ENCODE results near the gene GC.
A peak's percentile ranks its signal among the peaks of the same experiment; 100 is the strongest.
"Not testable (repeated sequence)": the region's sequence is repeated elsewhere in the genome, so short reads cannot be mapped to it uniquely, and the experiment has no call there.

Gene GC

DNA sequence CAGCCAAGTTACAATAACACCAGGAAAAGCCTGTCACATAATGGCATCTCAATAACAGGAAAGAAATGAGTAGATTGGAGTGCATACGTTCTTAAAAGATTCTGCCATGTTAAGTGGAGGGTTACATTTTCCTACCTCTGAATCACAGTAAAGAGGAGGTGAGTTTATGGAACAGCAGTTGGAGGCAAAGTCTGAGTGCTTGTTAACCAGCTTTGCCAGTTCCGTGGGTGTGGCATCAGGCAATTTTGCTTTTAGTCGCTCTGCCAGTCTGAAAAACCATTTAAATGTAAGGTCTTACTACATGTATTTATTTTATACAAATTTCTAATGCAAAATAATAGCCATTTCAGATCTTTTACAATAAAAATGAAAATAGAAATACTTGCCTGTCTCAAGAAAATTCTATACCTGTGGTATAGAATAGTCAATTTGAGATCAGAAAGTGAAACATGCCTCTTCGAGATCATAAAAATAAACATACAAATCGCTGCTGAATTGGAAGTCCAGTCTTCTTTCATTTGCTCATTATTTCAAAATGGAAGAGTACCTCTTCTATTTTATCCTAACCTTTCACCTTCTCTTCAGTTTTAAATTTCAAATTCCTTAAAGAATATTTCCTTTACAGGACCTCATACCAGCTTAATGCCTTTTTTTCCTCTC lies 31.4 kb downstream of the GC start:
- Histone ChIP-seq H3K27ac (peak overlapping the region; percentile 87), H3K9me3 (ENCODE audit: low read depth, low read length) (no peaks in the 10 kb centered on the region), H3K9ac (ENCODE audit: insufficient read length) (peak overlapping the region; percentile 49), H3K4me3 (peak overlapping the region; percentile 69), H3K36me3 (ENCODE audit: insufficient read depth, low read length) (no peaks in the 10 kb centered on the region)
- TF ChIP-seq POLR2AphosphoS5 (IDR thresholded peaks at IDR 0.05; ENCODE audit: borderline replicate concordance, low read depth, low read length) (no peak), EZH2 (IDR thresholded peaks at IDR 0.05) (no peak), FOXP2 (optimal IDR thresholded peaks at IDR 0.05; ENCODE audit: control extremely low read depth, extremely low read length, insufficient read depth) (no peak)
- DNase-seq (ENCODE audit: low read depth, low spot score) = no peak

DNA sequence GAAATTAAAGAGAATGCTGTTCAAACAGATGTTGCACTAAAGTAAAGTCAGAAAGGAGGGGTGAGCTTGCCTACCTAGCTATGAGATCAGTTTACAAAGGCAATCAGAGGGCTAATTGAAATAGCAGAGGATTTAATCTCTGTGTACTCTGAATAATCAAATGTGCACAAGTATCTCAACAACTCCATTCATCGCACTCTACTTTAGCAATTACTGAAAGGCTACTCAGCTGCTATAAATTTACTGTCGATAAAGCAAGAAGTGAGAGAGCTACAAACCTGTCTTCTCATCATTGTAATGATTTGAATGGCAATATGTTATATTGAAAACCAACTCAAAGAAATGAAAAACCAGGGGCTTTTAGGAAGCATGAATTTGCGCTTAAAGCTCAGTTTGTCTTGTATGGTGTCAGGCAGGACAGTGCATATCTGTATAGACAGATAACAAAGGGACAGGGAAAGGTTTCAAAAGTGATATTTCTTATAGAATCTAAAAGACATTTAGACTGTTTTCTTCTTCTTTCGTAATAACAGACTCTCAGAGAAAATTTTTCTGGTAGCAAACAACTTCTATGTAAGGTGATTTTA lies 34.8 kb downstream of the GC start:
- Histone ChIP-seq H3K9me3 (ENCODE audit: low read depth, low read length) (no peaks in the 10 kb centered on the region), H3K9ac (ENCODE audit: insufficient read length) (peak overlapping the region; percentile 56), H3K4me3 (peak overlapping the region; percentile 47), H3K36me3 (ENCODE audit: insufficient read depth, low read length) (no peaks in the 10 kb centered on the region), H3K27ac (peak overlapping the region; percentile 91)
- no peak for DNase-seq (ENCODE audit: low read depth, low spot score)
- TF ChIP-seq POLR2AphosphoS5 (IDR thresholded peaks at IDR 0.05; ENCODE audit: borderline replicate concordance, low read depth, low read length) (no peak), FOXP2 (optimal IDR thresholded peaks at IDR 0.05; ENCODE audit: control extremely low read depth, extremely low read length, insufficient read depth) (no peak), EZH2 (IDR thresholded peaks at IDR 0.05) (no peak)

DNA sequence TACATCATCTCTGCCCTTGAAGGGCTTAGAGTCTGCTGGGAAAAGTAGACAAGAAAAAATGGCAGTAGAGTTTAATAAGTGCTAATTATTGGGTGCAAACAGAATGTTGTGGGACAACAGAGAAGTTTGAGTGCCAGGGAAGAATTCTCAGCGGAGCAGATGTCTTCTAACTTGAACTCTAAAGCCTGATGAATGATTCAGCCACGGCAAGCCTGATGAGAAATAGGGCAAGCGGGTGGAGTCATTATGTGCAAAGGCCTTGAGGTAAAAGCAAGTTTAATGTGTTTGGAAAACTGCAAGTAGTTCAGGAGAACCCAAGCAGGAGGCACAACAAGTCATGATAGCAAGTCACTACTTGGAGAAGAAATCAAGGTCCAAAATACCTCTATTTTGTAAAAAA lies 37.5 kb downstream of the GC start:
- Histone ChIP-seq H3K4me3 (no peak overlapping the region), H3K27ac (no peak overlapping the region), H3K36me3 (ENCODE audit: insufficient read depth, low read length) (peaks cover 3% of the 10 kb centered on the region; the same call in 1 of the 2 replicates), H3K9ac (ENCODE audit: insufficient read length) (no peak overlapping the region), H3K9me3 (ENCODE audit: low read depth, low read length) (no peaks in the 10 kb centered on the region)
- TF ChIP-seq POLR2AphosphoS5 (IDR thresholded peaks at IDR 0.05; ENCODE audit: borderline replicate concordance, low read depth, low read length) = no peak
- TF ChIP-seq FOXP2 (optimal IDR thresholded peaks at IDR 0.05; ENCODE audit: control extremely low read depth, extremely low read length, insufficient read depth) = no peak
- no peak for TF ChIP-seq EZH2 (IDR thresholded peaks at IDR 0.05)
- no peak for DNase-seq (ENCODE audit: low read depth, low spot score)

DNA sequence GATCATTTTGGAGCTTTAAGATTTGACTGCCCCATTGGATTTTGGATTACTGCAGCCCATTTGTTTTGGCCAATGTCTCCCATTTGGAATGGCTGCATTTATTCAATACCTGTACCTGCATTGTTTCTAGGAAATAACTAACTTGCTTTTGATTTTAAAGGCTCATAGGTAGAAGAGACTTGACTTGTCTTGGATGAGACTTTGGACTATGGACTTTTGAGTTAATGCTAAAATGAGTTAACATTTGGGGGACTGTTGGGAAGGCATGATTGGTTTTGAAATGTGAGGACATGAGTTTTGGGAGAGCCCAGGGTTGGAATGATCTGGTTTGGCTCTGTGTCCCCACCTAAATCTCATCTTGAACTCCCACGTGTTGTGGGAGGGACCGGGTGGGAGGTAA lies 45.1 kb downstream of the GC start:
- H3K9ac ChIP-seq (ENCODE audit: insufficient read length); H3K27ac ChIP-seq; DNase-seq (ENCODE audit: low read depth, low spot score); H3K9me3 ChIP-seq (ENCODE audit: low read depth, low read length); H3K36me3 ChIP-seq (ENCODE audit: insufficient read depth, low read length); H3K4me3 ChIP-seq: not testable (repeated sequence)

DNA sequence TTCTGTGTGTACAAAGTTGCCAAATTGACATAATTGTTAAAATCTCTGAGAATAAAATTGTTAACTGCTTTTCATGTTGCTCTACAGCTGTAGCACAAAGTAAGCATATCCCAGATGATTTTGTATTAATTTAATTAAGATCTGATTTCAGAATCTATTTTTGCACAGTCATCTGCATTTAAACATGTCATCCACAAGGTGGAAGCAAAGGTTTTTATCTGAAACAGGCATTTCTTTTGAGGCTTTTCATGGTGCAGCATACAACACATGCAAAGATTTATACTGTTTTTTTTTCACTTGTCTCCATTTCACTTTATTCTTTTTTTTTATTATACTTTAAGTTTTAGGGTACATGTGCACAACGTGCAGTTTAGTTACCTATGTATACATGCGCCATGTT lies 51.2 kb downstream of the GC start:
- peak; percentile 70 for DNase-seq (ENCODE audit: low read depth, low spot score)
- Histone ChIP-seq H3K9me3 (ENCODE audit: low read depth, low read length) (peaks cover 12% of the 10 kb centered on the region; the same call in 1 of the 2 replicates), H3K9ac (ENCODE audit: insufficient read length) (peak overlapping the region; percentile 55), H3K36me3 (ENCODE audit: insufficient read depth, low read length) (peaks cover 12% of the 10 kb centered on the region), H3K4me3 (0 out of 2 replicates have a peak overlapping the region, but pooled peaks have one; percentile 14), H3K27ac (peak overlapping the region; percentile 94)
- no peak for TF ChIP-seq EZH2 (IDR thresholded peaks at IDR 0.05)
- TF ChIP-seq FOXP2 (optimal IDR thresholded peaks at IDR 0.05; ENCODE audit: control extremely low read depth, extremely low read length, insufficient read depth) = no peak
- TF ChIP-seq POLR2AphosphoS5 (IDR thresholded peaks at IDR 0.05; ENCODE audit: borderline replicate concordance, low read depth, low read length) = no peak

DNA sequence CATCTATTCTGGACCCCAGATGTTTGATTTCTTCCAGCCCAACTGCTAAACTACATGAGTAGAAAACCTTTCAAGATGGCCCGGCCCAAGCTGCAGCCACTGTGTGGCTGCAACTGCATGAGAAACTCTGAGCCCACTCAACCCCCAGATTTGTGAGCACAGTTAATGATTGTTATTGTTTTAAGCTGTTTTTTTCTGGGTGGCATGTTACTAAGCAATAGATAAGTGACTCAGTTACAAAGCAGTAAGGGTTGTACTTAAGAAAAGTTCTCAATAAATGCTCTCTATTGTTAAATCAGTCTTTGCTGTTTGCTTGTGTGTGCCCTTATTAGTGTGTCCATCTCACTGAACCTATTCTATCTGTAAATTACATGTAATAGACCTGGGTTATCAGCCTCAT lies 51.8 kb downstream of the GC start:
- H3K9me3 ChIP-seq (ENCODE audit: low read depth, low read length) = peaks cover 12% of the 10 kb centered on the region; the same call in 1 of the 2 replicates
- H3K36me3 ChIP-seq (ENCODE audit: insufficient read depth, low read length) = peaks cover 15% of the 10 kb centered on the region
- TF ChIP-seq FOXP2 (optimal IDR thresholded peaks at IDR 0.05; ENCODE audit: control extremely low read depth, extremely low read length, insufficient read depth) (no peak), EZH2 (IDR thresholded peaks at IDR 0.05) (no peak), POLR2AphosphoS5 (IDR thresholded peaks at IDR 0.05; ENCODE audit: borderline replicate concordance, low read depth, low read length) (no peak)
- peak overlapping the region; percentile 94 for H3K27ac ChIP-seq
- no peak for DNase-seq (ENCODE audit: low read depth, low spot score)
- no peak overlapping the region for H3K4me3 ChIP-seq
- H3K9ac ChIP-seq (ENCODE audit: insufficient read length) = peak overlapping the region; percentile 55

DNA sequence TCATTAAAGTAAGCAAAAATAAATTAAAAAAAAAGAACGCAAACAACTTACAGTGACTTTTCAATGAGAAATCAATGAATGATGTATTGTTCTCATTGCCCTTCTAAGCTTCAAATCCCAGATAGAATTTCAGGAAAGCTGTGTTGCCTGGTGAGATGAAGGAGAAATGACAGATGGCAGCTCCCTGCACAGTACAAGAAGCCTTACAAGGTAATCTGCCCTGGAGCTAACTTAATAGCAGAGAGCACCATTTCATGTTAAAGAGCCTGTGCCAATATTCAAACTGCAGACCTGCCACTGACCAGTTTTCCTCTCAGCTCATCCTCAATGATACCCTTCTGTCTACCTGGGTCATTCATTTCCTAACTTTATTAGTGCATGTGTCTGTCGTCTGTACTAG lies 54.0 kb downstream of the GC start:
- H3K9me3 ChIP-seq (ENCODE audit: low read depth, low read length) = peaks cover 8% of the 10 kb centered on the region; the same call in 1 of the 2 replicates
- no peak overlapping the region for H3K9ac ChIP-seq (ENCODE audit: insufficient read length)
- H3K4me3 ChIP-seq = no peak overlapping the region
- peaks cover 9% of the 10 kb centered on the region; the same call in 1 of the 2 replicates for H3K36me3 ChIP-seq (ENCODE audit: insufficient read depth, low read length)
- no peak for DNase-seq (ENCODE audit: low read depth, low spot score)
- no peak overlapping the region for H3K27ac ChIP-seq
- TF ChIP-seq EZH2 (IDR thresholded peaks at IDR 0.05) (no peak), POLR2AphosphoS5 (IDR thresholded peaks at IDR 0.05; ENCODE audit: borderline replicate concordance, low read depth, low read length) (no peak), FOXP2 (optimal IDR thresholded peaks at IDR 0.05; ENCODE audit: control extremely low read depth, extremely low read length, insufficient read depth) (no peak)

DNA sequence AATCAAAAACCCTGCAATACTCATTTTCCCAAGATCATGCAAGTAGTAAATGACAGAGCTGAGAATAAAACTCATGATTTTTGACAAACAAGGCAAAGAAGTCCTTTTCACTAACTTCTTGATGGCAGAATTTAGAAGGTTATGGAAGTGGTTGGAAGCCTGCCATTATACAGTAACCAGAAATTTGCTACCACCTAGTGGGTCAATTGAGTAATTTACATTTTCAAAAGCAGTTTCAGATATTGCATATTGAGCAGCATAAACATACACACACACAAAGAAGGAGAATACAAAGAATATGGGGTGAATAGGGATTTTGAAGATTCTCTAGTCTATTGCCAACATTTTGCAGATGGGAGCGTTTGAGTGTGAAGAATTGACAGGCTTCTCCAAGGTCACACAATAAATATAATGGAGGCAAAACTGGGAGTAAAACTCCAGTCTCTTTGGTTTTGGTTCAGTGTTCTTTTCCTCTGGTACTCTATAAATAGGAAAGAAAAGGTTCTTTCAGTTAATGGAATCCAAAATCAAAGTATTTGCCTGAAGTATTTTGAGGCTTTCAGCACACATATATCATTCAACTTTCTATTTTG lies 70.2 kb downstream of the GC start:
- no peak overlapping the region for H3K4me3 ChIP-seq
- no peaks in the 10 kb centered on the region for H3K9me3 ChIP-seq (ENCODE audit: low read depth, low read length)

More for the DNA sequence above, 70.2 kb downstream of the GC start:
- H3K27ac ChIP-seq = peak overlapping the region; percentile 59
- no peaks in the 10 kb centered on the region for H3K36me3 ChIP-seq (ENCODE audit: insufficient read depth, low read length)
- DNase-seq (ENCODE audit: low read depth, low spot score) = peak; percentile 78
- H3K9ac ChIP-seq (ENCODE audit: insufficient read length) = no peak overlapping the region
- no peak for TF ChIP-seq FOXP2 (optimal IDR thresholded peaks at IDR 0.05; ENCODE audit: control extremely low read depth, extremely low read length, insufficient read depth)
- no peak for TF ChIP-seq EZH2 (IDR thresholded peaks at IDR 0.05)
- TF ChIP-seq POLR2AphosphoS5 (IDR thresholded peaks at IDR 0.05; ENCODE audit: borderline replicate concordance, low read depth, low read length) = no peak

All from SK-N-MC (cell line).